H1 (cell line): ENCODE measurements around the gene MALT1. TPM values are rescaled to one million over a fixed set of nuclear protein-coding genes. Genes with fewer than 3 reads are reported as not detected.

Experiments
- CTCF ChIA-PET: fragments of 300-600 bp; sonication (Branson Sonifier 250); formaldehyde crosslinking; loops from one replicate; lab custom pipeline; 2021; ENCODE audit not compliant: partially characterized antibody; lab: Charles Lee
- POLR2A ChIA-PET: fragments of 300-600 bp; sonication (Branson Sonifier 250); formaldehyde crosslinking; loops from one replicate; lab custom pipeline; 2021; ENCODE audit warnings: inconsistent platforms; ENCODE audit not compliant: partially characterized antibody; lab: Charles Lee
- DNase-seq, 2 experiments: peaks; one replicate each; pipeline versions ENCODE4 v3.0.0 to v3.0.0-alpha.2; 2010 to 2022; ENCODE audit warnings: low spot score in 2 of 2, low read depth in 1 of 2, mixed read lengths in 1 of 2
- FAIRE-seq: peaks from 2 replicates; lab custom pipeline; 2011; peaks lifted over from hg19 to GRCh38; lab: Jason Lieb, UNC
- H2AFZ ChIP-seq: 2 replicates; pipeline ENCODE4 v1.8.1; 2012; ENCODE audit warnings: low read length, inconsistent platforms
- H2AK5ac ChIP-seq: 2 replicates; pipeline ENCODE4 v1.6.1; 2013; ENCODE audit warnings: low read depth, low read length
- H2BK120ac ChIP-seq: replicated peaks from 2 replicates; pipeline ENCODE3; 2013; ENCODE audit warnings: low read depth, low read length, inconsistent platforms
- H2BK12ac ChIP-seq: 2 replicates; pipeline ENCODE4 v1.6.1; 2013; ENCODE audit warnings: low read depth, low read length
- H2BK15ac ChIP-seq: 2 replicates; pipeline ENCODE4 v1.6.1; 2013; ENCODE audit warnings: low read length
- H2BK20ac ChIP-seq: 2 replicates; pipeline ENCODE4 v1.6.1; 2013; ENCODE audit warnings: low read length
- H2BK5ac ChIP-seq: 2 replicates; pipeline ENCODE4 v1.6.1; 2013; ENCODE audit warnings: low read depth, low read length
- H3K14ac ChIP-seq: 2 replicates; pipeline ENCODE4 v1.6.1; 2013; ENCODE audit warnings: inconsistent platforms; ENCODE audit not compliant: insufficient read length
- H3K18ac ChIP-seq: 2 replicates; pipeline ENCODE4 v1.6.1; 2013; ENCODE audit warnings: low read length; ENCODE audit errors: extremely low read depth
- H3K23ac ChIP-seq: 2 replicates; pipeline ENCODE4 v1.6.1; 2013; ENCODE audit warnings: inconsistent platforms; ENCODE audit not compliant: insufficient read length
- H3K23me2 ChIP-seq: 2 replicates; pipeline ENCODE4 v1.6.1; 2013; ENCODE audit warnings: low read depth, low read length
- H3K27ac ChIP-seq: 2 replicates; pipeline ENCODE4 v1.6.1; 2011; ENCODE audit warnings: low read depth, low read length, inconsistent platforms
- H3K27me3 ChIP-seq, 4 experiments: replicated peaks in 1 of 4; 1 replicate in 1 of 4; 2 replicates in 3 of 4; pipeline versions ENCODE4 v1.6.1 to v1.8.1; 2011 to 2013; ENCODE audit warnings: low read length in 3 of 4, mild to moderate bottlenecking in 3 of 4, inconsistent platforms in 2 of 4, mixed read lengths in 2 of 4, moderate library complexity in 1 of 4; ENCODE audit not compliant: control insufficient read depth in 3 of 4, insufficient read depth in 3 of 4; ENCODE audit errors: extremely low read depth in 1 of 4
- H3K36me3 ChIP-seq, 4 experiments: 2 replicates each; pipeline versions ENCODE4 v1.6.1 to v1.8.1; 2011 to 2013; ENCODE audit warnings: mild to moderate bottlenecking in 4 of 4, low read length in 3 of 4, moderate library complexity in 2 of 4, control low read depth in 1 of 4, inconsistent platforms in 1 of 4; ENCODE audit not compliant: insufficient read depth in 4 of 4, control insufficient read depth in 2 of 4
- H3K4ac ChIP-seq: replicated peaks from 2 replicates; pipeline ENCODE3; 2013; ENCODE audit warnings: low read length, low read depth, mixed read lengths, inconsistent platforms; ENCODE audit not compliant: insufficient read length
- H3K4me1 ChIP-seq, 4 experiments: replicated peaks in 1 of 4; 1 replicate in 1 of 4; 2 replicates in 3 of 4; pipeline versions ENCODE4 v1.6.1 to v1.8.1; 2011 to 2013; ENCODE audit warnings: low read length in 3 of 4, inconsistent platforms in 2 of 4, mixed read lengths in 1 of 4; ENCODE audit not compliant: insufficient read depth in 4 of 4, control insufficient read depth in 3 of 4
- H3K4me2 ChIP-seq, 2 experiments: 2 replicates each; pipeline versions ENCODE4 v1.6.1 to v1.8.1; 2011 to 2013; ENCODE audit warnings: low read depth in 2 of 2, low read length in 2 of 2, control low read depth in 1 of 2, inconsistent platforms in 1 of 2, mild to moderate bottlenecking in 1 of 2; ENCODE audit not compliant: insufficient read depth in 1 of 2
- H3K4me3 ChIP-seq, 4 experiments: fragments of 200-600, 300-600 bp in 1 of 4; sonication (generic), shearing (Covaris generic), sonication (Bioruptor Twin) in 1 of 4; 2 replicates each; pipeline versions ENCODE4 v1.5.1 to v1.8.1; 2011 to 2016; ENCODE audit warnings: low read length in 4 of 4, low read depth in 3 of 4, control low read depth in 2 of 4, inconsistent platforms in 2 of 4, mild to moderate bottlenecking in 2 of 4, mixed read lengths in 1 of 4, moderate library complexity in 1 of 4; ENCODE audit not compliant: insufficient read depth in 2 of 4; ENCODE audit errors: extremely low read depth in 1 of 4
- H3K56ac ChIP-seq: replicated peaks from 2 replicates; pipeline ENCODE3; 2013; ENCODE audit warnings: low read depth, mild to moderate bottlenecking, mixed read lengths, low read length, inconsistent platforms; ENCODE audit not compliant: insufficient read length
- H3K79me1 ChIP-seq: 2 replicates; pipeline ENCODE4 v1.6.1; 2013; ENCODE audit warnings: low read depth, low read length, control low read depth
- H3K79me2 ChIP-seq, 2 experiments: 2 replicates each; pipeline versions ENCODE4 v1.6.1 to v1.8.1; 2012 to 2013; ENCODE audit warnings: low read length in 2 of 2, mild to moderate bottlenecking in 2 of 2, inconsistent platforms in 1 of 2; ENCODE audit not compliant: insufficient read depth in 2 of 2, control insufficient read depth in 1 of 2
- H3K9ac ChIP-seq, 4 experiments: replicated peaks in 1 of 4; 1 replicate in 1 of 4; 2 replicates in 3 of 4; pipeline versions ENCODE4 v1.6.1 to v1.8.1; 2011 to 2013; ENCODE audit warnings: low read depth in 3 of 4, low read length in 3 of 4, control low read depth in 2 of 4, mild to moderate bottlenecking in 2 of 4, moderate library complexity in 2 of 4, inconsistent platforms in 1 of 4; ENCODE audit errors: extremely low read depth in 1 of 4
- H3K9me3 ChIP-seq, 2 experiments: 2 replicates each; pipeline versions ENCODE4 v1.6.1 to v1.8.1; 2012 to 2013; ENCODE audit warnings: mild to moderate bottlenecking in 2 of 2, moderate library complexity in 2 of 2, control low read depth in 1 of 2, inconsistent platforms in 1 of 2, low read depth in 1 of 2, low read length in 1 of 2, mixed read lengths in 1 of 2; ENCODE audit not compliant: insufficient read depth in 2 of 2
- H4K20me1 ChIP-seq, 2 experiments: replicated peaks in 1 of 2; 2 replicates each; pipeline versions ENCODE3 to v1.8.1; 2011 to 2013; ENCODE audit warnings: inconsistent platforms in 2 of 2, low read length in 2 of 2, mild to moderate bottlenecking in 1 of 2; ENCODE audit not compliant: insufficient read depth in 2 of 2, control insufficient read depth in 1 of 2
- H4K5ac ChIP-seq: 2 replicates; pipeline ENCODE4 v1.6.1; 2013; ENCODE audit warnings: low read length, low read depth, mixed read lengths, inconsistent platforms; ENCODE audit not compliant: insufficient read length
- H4K8ac ChIP-seq: 2 replicates; pipeline ENCODE4 v1.8.0; 2013; ENCODE audit warnings: mild to moderate bottlenecking, moderate library complexity, low read length, inconsistent platforms; ENCODE audit not compliant: insufficient read depth; ENCODE audit errors: extremely low read depth
- H4K91ac ChIP-seq: replicated peaks from 2 replicates; pipeline ENCODE3; 2013; ENCODE audit warnings: low read length, mixed read lengths, inconsistent platforms; ENCODE audit not compliant: insufficient read length
- BCL11A ChIP-seq, 2 experiments: IDR thresholded peaks; one replicate each; pipeline ENCODE4 v1.6.1; 2011; ENCODE audit warnings: low read depth in 2 of 2, low read length in 2 of 2, mild to moderate bottlenecking in 2 of 2
- CBX5 ChIP-seq: fragments of 300-800, 300-1000 bp; sonication (generic); IDR thresholded peaks from 2 replicates; pipeline ENCODE4 v1.7.1; 2016; ENCODE audit warnings: antibody characterized with exemption, low read length, low read depth
- CEBPB ChIP-seq: IDR thresholded peaks from 2 replicates; pipeline ENCODE4 v1.6.1; 2012; ENCODE audit warnings: low read depth, low read length
- EP300 ChIP-seq, 2 experiments: IDR thresholded peaks; 1 replicate in 1 of 2; 2 replicates in 1 of 2; pipeline ENCODE4 v1.6.1; 2011 to 2012; ENCODE audit warnings: low read depth in 2 of 2, low read length in 2 of 2, mild to moderate bottlenecking in 2 of 2, borderline replicate concordance in 1 of 2, inconsistent platforms in 1 of 2, moderate library complexity in 1 of 2
- EZH2 ChIP-seq: fragments of 200-600 bp; sonication (generic); IDR thresholded peaks from 2 replicates; pipeline ENCODE4 v1.7.1; 2012; ENCODE audit warnings: low read depth, mild to moderate bottlenecking, moderate library complexity, low read length, inconsistent platforms; ENCODE audit not compliant: severe bottlenecking
- FOSL1 ChIP-seq: IDR thresholded peaks from 2 replicates; pipeline ENCODE4 v1.6.1; 2011; ENCODE audit warnings: mild to moderate bottlenecking, low read depth, low read length, moderate library complexity; ENCODE audit not compliant: insufficient read depth
- JUN ChIP-seq: IDR thresholded peaks from 2 replicates; pipeline ENCODE4 v1.6.1; 2011; ENCODE audit warnings: low read depth, mild to moderate bottlenecking, improper control_type of control experiment, low read length
- SIN3A ChIP-seq, 2 experiments: IDR thresholded peaks in 1 of 2; conservative IDR thresholded peaks in 1 of 2; 2 replicates each; pipeline ENCODE4 v1.6.1; 2011 to 2012; ENCODE audit warnings: low read length in 2 of 2, improper control_type of control experiment in 1 of 2, low read depth in 1 of 2, mild to moderate bottlenecking in 1 of 2
- SP4 ChIP-seq: IDR thresholded peaks from 2 replicates; pipeline ENCODE4 v1.6.1; 2012; ENCODE audit warnings: low read length, inconsistent platforms
- SRF ChIP-seq: IDR thresholded peaks from 2 replicates; pipeline ENCODE4 v1.6.1; 2011; ENCODE audit warnings: mild to moderate bottlenecking, low read depth, low read length, moderate library complexity
- TBP ChIP-seq: IDR thresholded peaks from 2 replicates; pipeline ENCODE4 v1.6.1; 2011; ENCODE audit warnings: low read depth, low read length, improper control_type of control experiment
- WGBS, 2 experiments: shearing (Covaris generic) in 1 of 2; methylation state at CpG; one replicate each; pipeline versions ENCODE4 v1.1.6 to v1.1.7; 2013 to 2015; ENCODE audit warnings: low lambda C conversion rate in 2 of 2, mixed read lengths in 2 of 2, inconsistent platforms in 1 of 2, low coverage in 1 of 2, missing lambda C conversion rate in 1 of 2; ENCODE audit not compliant: insufficient replicate concordance in 2 of 2, insufficient coverage in 1 of 2, insufficient read length in 1 of 2; ENCODE audit errors: extremely low coverage in 1 of 2, missing lambda C conversion rate in 1 of 2; 5-methylcytosine and 5-hydroxymethylcytosine counted together
- polyA plus RNA-seq, 7 experiments: library from polyadenylated mRNA; depleted of rRNA in 3 of 7; stranded (reverse) in 5 of 7; unstranded in 2 of 7; fragments of >200 nt in 5 of 7; fragments of 200-250 nt in 2 of 7; gene quantifications; 1 replicate in 5 of 7; 2 replicates in 1 of 7; 4 replicates in 1 of 7; pipeline versions ENCODE4 v1.2.1 to v1.2.3, GENCODE V29; 2011 to 2013; ENCODE audit warnings: missing spikeins in 2 of 7, mixed read lengths in 2 of 7
- total RNA-seq: library from RNA; stranded (reverse); fragmentation: NEBNext Ultra II Directional; extraction: Animal tissue kit (Norgen Biotek cat#: 25700); gene quantifications from 2 replicates; pipeline ENCODE4 v1.2.1, GENCODE V29; 2021
- TF ChIP-seq, protein P1 (sequence below): IDR thresholded peaks from 2 replicates; pipeline ENCODE4 v1.6.1; 2011; ENCODE audit warnings: low read length, improper control_type of control experiment
- TF ChIP-seq, protein P2 (sequence below): IDR thresholded peaks from 2 replicates; pipeline ENCODE4 v1.6.1; 2012; ENCODE audit warnings: inconsistent platforms

The MALT1 gene
- total and polyA plus RNA-seq, 2 of the 8 experiments (the other 6 are each of a cell fraction or from before 2014, with no cell fraction given) = 10.7 to 25.9 TPM

DNA sequence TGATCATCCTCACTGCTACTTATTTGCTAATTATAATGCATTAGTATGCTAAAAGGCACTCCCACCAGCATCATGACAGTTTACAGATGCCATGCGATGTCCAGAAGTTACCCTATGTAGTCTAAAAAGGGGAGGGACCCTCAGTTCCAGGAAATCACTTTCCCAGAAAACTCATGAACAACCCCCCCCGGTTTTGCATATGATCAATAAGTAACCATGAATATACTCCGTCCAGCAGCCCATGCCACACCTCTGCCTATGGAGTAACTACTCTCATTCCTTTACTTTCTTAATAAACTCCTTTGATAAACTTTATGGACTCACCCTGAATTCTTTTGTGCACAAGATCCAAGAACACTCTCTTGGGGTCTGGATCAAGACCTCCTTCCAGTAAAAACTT is 86.8 kb downstream of the MALT1 start:
- no peak overlapping the region for H4K8ac ChIP-seq
- H3K56ac ChIP-seq = no peak overlapping the region
- H3K4me3 ChIP-seq = no peak overlapping the region
- peaks cover 0 to 7% (median 3%) of the 10 kb centered on the region in 4 experiments; a peak in 6 of 7 replicates for H3K4me1 ChIP-seq
- no peak overlapping the region for H3K18ac ChIP-seq
- no peak overlapping the region for H3K27ac ChIP-seq
- FAIRE-seq = no peak
- 70% methylated on average over 3 of the region's 3 CpGs; no CpG with 5 or more reads in 1 of the 2 experiments for WGBS, 2 experiments
- no peak overlapping the region for H3K9ac ChIP-seq
- H3K27me3 ChIP-seq = no peaks in the 10 kb centered on the region
- H3K23me2 ChIP-seq = no peaks in the 10 kb centered on the region; the same call in 1 of the 2 replicates
- no peaks in the 10 kb centered on the region for H4K20me1 ChIP-seq
- H2BK15ac ChIP-seq = no peak overlapping the region
- H3K23ac ChIP-seq = no peak overlapping the region
- no peak overlapping the region for H3K4ac ChIP-seq
- no peaks in the 10 kb centered on the region for H3K79me1 ChIP-seq
- H3K9me3 ChIP-seq = no peaks in the 10 kb centered on the region
- no peak overlapping the region for H2AK5ac ChIP-seq
- H2AFZ ChIP-seq = no peak overlapping the region
- no peak overlapping the region for H3K14ac ChIP-seq
- no peaks in the 10 kb centered on the region for H3K36me3 ChIP-seq
- POLR2A ChIA-PET = no interaction called here
- no peak overlapping the region for H3K4me2 ChIP-seq
- no peak overlapping the region for H2BK120ac ChIP-seq
- no peak overlapping the region for H2BK12ac ChIP-seq
- CTCF ChIA-PET = interaction anchor here (0.6 to 1.8 kb wide), 2 partner anchors 120 to 228 kb away, joined by 3 to 11 read pairs; no protein-coding TSS in a partner anchor
- no peak overlapping the region for H2BK20ac ChIP-seq
- no peak overlapping the region for H4K91ac ChIP-seq
- H4K5ac ChIP-seq = no peak overlapping the region
- H3K79me2 ChIP-seq = no peaks in the 10 kb centered on the region
- no peak overlapping the region for H2BK5ac ChIP-seq
- no peak for DNase-seq
- TF ChIP-seq BCL11A (IDR thresholded peaks at IDR 0.05; ENCODE audit: low read depth in 2 of 2, low read length in 2 of 2) = no peak
- TF ChIP-seq CBX5 = no peak
- TF ChIP-seq FOSL1 = no peak
- TF ChIP-seq SIN3A (conservative IDR thresholded peaks at IDR 0.05 in 1 of 2, IDR thresholded peaks at IDR 0.05 in 1 of 2; ENCODE audit: low read depth in 1 of 2, low read length in 2 of 2) = no peak
- no peak for TF ChIP-seq TBP
- TF ChIP-seq CEBPB = no peak
- TF ChIP-seq JUN = no peak
- no peak for TF ChIP-seq SP4
- no peak for TF ChIP-seq EP300 (IDR thresholded peaks at IDR 0.05; ENCODE audit: borderline replicate concordance in 1 of 2, low read depth in 2 of 2, low read length in 2 of 2)
- TF ChIP-seq, protein P1, sequence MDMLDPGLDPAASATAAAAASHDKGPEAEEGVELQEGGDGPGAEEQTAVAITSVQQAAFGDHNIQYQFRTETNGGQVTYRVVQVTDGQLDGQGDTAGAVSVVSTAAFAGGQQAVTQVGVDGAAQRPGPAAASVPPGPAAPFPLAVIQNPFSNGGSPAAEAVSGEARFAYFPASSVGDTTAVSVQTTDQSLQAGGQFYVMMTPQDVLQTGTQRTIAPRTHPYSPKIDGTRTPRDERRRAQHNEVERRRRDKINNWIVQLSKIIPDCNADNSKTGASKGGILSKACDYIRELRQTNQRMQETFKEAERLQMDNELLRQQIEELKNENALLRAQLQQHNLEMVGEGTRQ = no peak
- TF ChIP-seq EZH2 = no peak
- TF ChIP-seq, protein P2, sequence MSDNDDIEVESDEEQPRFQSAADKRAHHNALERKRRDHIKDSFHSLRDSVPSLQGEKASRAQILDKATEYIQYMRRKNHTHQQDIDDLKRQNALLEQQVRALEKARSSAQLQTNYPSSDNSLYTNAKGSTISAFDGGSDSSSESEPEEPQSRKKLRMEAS = no peak
- no peak for TF ChIP-seq SRF
